K562 (cell line): Measurements from ENCODE around the gene NUCB2. TPM values are rescaled to one million over a fixed set of nuclear protein-coding genes. Genes with fewer than 3 reads are reported as not detected.
"Not testable (repeated sequence)": the region's sequence is repeated elsewhere in the genome, so short reads cannot be mapped to it uniquely, and the experiment has no call there.

Experiments
- ATAC-seq: fragments of 200-7000 bp; cut with Tn5 transposase; 3 replicates; pipeline ENCODE4 v1.9.1; 2020; ENCODE audit warnings: moderate library complexity
- BruUV-seq: library from RNA; stranded (reverse); fragments of 400-500 nt; replicated peaks from 2 replicates; lab custom pipeline; 2021; lab: Mats Ljungman, UMichigan
- CTCF ChIA-PET: fragments of 300-600 bp; formaldehyde crosslinking; extraction: SDS; loops from one replicate; lab custom pipeline; 2021; ENCODE audit warnings: low intra/inter-chr PET ratio; lab: Yijun Ruan, JAX
- POLR2A ChIA-PET: fragments of 300-600, 350-650 bp; sonication (Branson Sonifier 250); formaldehyde crosslinking; extraction: SDS; loops from one replicate; lab custom pipeline; 2021; ENCODE audit warnings: antibody characterized with exemption, inconsistent platforms; lab: Yijun Ruan, JAX
- DNase-seq, 4 experiments: peaks; one replicate each; pipeline versions ENCODE4 v3.0.0 to v3.0.0-alpha.2; 2011 to 2018; ENCODE audit warnings: low spot score in 3 of 4, mixed read lengths in 3 of 4; ENCODE audit errors: extremely low read depth in 1 of 4
- FAIRE-seq: peaks from 2 replicates; lab custom pipeline; 2011; peaks lifted over from hg19 to GRCh38; lab: Jason Lieb, UNC
- H2AFZ ChIP-seq: 2 replicates; pipeline ENCODE4 v1.6.0; 2011; ENCODE audit warnings: low read depth, low read length, control low read depth, inconsistent platforms
- H3K27ac ChIP-seq: fragments of 200-600 bp; 3 replicates; pipeline ENCODE4 v1.8.0; 2011; ENCODE audit warnings: low read depth, mild to moderate bottlenecking, control low read depth, inconsistent platforms, low read length, moderate library complexity, mixed read lengths; ENCODE audit errors: extremely low read depth
- H3K27me3 ChIP-seq, 2 experiments: fragments of 300-600 bp in 1 of 2; 2 replicates in 1 of 2; 3 replicates in 1 of 2; pipeline versions ENCODE4 v1.6.0 to v1.8.0; 2011; ENCODE audit warnings: inconsistent platforms in 2 of 2, low read length in 2 of 2, mild to moderate bottlenecking in 1 of 2, mixed read lengths in 1 of 2, moderate library complexity in 1 of 2; ENCODE audit not compliant: control insufficient read depth in 2 of 2, insufficient read depth in 2 of 2
- H3K36me3 ChIP-seq: fragments of 300-600 bp; 3 replicates; pipeline ENCODE4 v1.8.0; 2011; ENCODE audit warnings: mild to moderate bottlenecking, low read length, inconsistent platforms; ENCODE audit not compliant: control insufficient read depth, insufficient read depth
- H3K4me1 ChIP-seq, 2 experiments: fragments of 200-600 bp in 1 of 2; replicated peaks in 1 of 2; 2 replicates in 1 of 2; 3 replicates in 1 of 2; pipeline versions ENCODE4 v1.5.1 to v1.8.0; 2011; ENCODE audit warnings: inconsistent platforms in 2 of 2, low read length in 2 of 2, mild to moderate bottlenecking in 1 of 2, mixed read lengths in 1 of 2, moderate library complexity in 1 of 2; ENCODE audit not compliant: control insufficient read depth in 2 of 2, insufficient read depth in 2 of 2
- H3K4me2 ChIP-seq: 2 replicates; pipeline ENCODE4 v1.6.1; 2011; ENCODE audit warnings: low read length, control low read depth, inconsistent platforms, mixed read lengths; ENCODE audit not compliant: insufficient read depth
- H3K4me3 ChIP-seq: fragments of 200-600 bp; sonication (generic), shearing (Covaris generic); 2 replicates; pipeline ENCODE4 v1.5.1; 2016; ENCODE audit warnings: control low read depth, inconsistent platforms
- H3K79me2 ChIP-seq: fragments of 200-600 bp; 3 replicates; pipeline ENCODE4 v1.8.0; 2011; ENCODE audit warnings: low read length, inconsistent platforms; ENCODE audit not compliant: control insufficient read depth, insufficient read depth
- H3K9ac ChIP-seq, 2 experiments: 2 replicates each; pipeline versions ENCODE4 v1.6.0 to v1.6.1; 2011; ENCODE audit warnings: low read depth in 2 of 2, low read length in 2 of 2, control low read depth in 1 of 2, inconsistent platforms in 1 of 2, mild to moderate bottlenecking in 1 of 2, mixed read lengths in 1 of 2; ENCODE audit not compliant: insufficient read depth in 1 of 2
- H3K9me1 ChIP-seq: one replicate; pipeline ENCODE4 v1.6.0; 2011; ENCODE audit warnings: inconsistent platforms, mild to moderate bottlenecking, low read length, moderate library complexity; ENCODE audit not compliant: control insufficient read depth, insufficient read depth
- H3K9me3 ChIP-seq: replicated peaks from 2 replicates; pipeline ENCODE4 v1.5.1; 2011; ENCODE audit warnings: low read depth, low read length, inconsistent platforms; ENCODE audit not compliant: control insufficient read depth, insufficient read depth
- H4K20me1 ChIP-seq: replicated peaks from 2 replicates; pipeline ENCODE4 v1.6.1; 2011; ENCODE audit warnings: low read length, inconsistent platforms, mixed read lengths; ENCODE audit not compliant: control insufficient read depth, insufficient read depth
- BCOR ChIP-seq: fragments of 450-650 bp; IDR thresholded peaks from 2 replicates; pipeline ENCODE4 v1.6.1; 2016
- ZNF146 ChIP-seq: IDR thresholded peaks from one replicate; pipeline ENCODE4 v1.6.1; 2018; ENCODE audit warnings: missing compliant biosample characterization; ENCODE audit not compliant: unreplicated experiment
- WGBS: fragments of 100-300 bp; shearing (Covaris generic); methylation state at CpG from one replicate; pipeline ENCODE4 v1.1.6; 2016; ENCODE audit warnings: low coverage, mixed read lengths; ENCODE audit not compliant: insufficient coverage; ENCODE audit errors: missing lambda C conversion rate; 5-methylcytosine and 5-hydroxymethylcytosine counted together
- in situ Hi-C: fragments of 300-500 bp; cut with MboI; formaldehyde crosslinking; loops from 4 replicates; pipeline ENCODE4 v1.15.0; 2018; ENCODE audit warnings: inconsistent platforms, mixed read lengths
- intact Hi-C: fragments of 100-400 bp; cut with micrococcal nuclease; formaldehyde crosslinking; loops from 2 replicates; pipeline ENCODE4 v1.14.2; 2022
- polyA plus RNA-seq, 8 experiments: library from polyadenylated mRNA; depleted of rRNA in 4 of 8; stranded (reverse) in 5 of 8; unstranded in 3 of 8; fragments of >200 nt; fragmentation: Nextera tagmentation in 2 of 8; fragmentation: Illumina TruSeq in 1 of 8; extraction: Ambion mirVana in 2 of 8; extraction: Trizol in 1 of 8; gene quantifications; 2 replicates each; pipeline versions ENCODE4 v1.2.1 to v1.2.3, GENCODE V29; 2011 to 2014; ENCODE audit warnings: inconsistent platforms in 1 of 8, missing spikeins in 1 of 8
- total RNA-seq, 7 experiments: library from RNA; depleted of rRNA in 6 of 7; stranded (reverse); fragments of >200 nt in 6 of 7; fragmentation: Illumina TruSeq in 2 of 7; extraction: Trizol in 2 of 7; gene quantifications; 2 replicates each; pipeline versions ENCODE4 v1.2.1 to v1.2.3, GENCODE V29; 2011 to 2021; ENCODE audit warnings: low replicate concordance in 1 of 7
- TF ChIP-seq, protein P1 (sequence below): IDR thresholded peaks from 2 replicates; pipeline ENCODE4 v1.6.1; 2016; ENCODE audit warnings: missing genetic modification characterization, missing compliant biosample characterization
- TF ChIP-seq, protein P2 (sequence below): IDR thresholded peaks from 2 replicates; pipeline ENCODE4 v1.6.1; 2011; ENCODE audit not compliant: insufficient read length; ENCODE audit errors: extremely low read depth

The NUCB2 gene
- total and polyA plus RNA-seq, 9 of the 15 experiments (the other 6 are each of a cell fraction or from before 2014, with no cell fraction given): 54.0 to 108 (median 84.6) TPM

DNA sequence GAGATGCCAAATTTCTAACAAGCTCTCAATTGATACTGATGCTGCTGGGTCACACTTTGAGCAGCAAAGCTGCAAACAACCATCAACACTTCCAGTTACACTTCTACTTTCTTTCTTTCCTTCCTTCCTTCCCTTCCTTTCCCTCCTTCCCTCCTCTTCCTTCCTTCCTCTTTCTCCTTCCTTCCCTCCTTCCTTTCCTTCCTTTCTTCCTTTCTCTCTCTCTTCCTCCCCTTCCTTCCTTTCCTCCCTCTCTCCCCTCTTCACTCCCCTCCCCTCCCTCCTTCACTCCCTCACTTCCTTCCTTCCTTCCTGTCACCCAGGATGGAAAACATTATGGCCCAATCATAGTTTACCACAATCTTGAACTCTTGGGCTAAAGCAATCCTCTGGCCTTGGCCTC, 35.8 kb upstream of the NUCB2 start:
- no TSS peak for BruUV-seq
- CTCF ChIA-PET: no interaction called here
- no peaks in the 10 kb centered on the region for H3K4me1 ChIP-seq
- TF ChIP-seq, protein P1, sequence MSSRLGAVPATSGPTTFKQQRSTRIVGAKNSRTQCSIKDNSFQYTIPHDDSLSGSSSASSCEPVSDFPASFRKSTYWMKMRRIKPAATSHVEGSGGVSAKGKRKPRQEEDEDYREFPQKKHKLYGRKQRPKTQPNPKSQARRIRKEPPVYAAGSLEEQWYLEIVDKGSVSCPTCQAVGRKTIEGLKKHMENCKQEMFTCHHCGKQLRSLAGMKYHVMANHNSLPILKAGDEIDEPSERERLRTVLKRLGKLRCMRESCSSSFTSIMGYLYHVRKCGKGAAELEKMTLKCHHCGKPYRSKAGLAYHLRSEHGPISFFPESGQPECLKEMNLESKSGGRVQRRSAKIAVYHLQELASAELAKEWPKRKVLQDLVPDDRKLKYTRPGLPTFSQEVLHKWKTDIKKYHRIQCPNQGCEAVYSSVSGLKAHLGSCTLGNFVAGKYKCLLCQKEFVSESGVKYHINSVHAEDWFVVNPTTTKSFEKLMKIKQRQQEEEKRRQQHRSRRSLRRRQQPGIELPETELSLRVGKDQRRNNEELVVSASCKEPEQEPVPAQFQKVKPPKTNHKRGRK: peak; percentile 61
- TF ChIP-seq, protein P2, sequence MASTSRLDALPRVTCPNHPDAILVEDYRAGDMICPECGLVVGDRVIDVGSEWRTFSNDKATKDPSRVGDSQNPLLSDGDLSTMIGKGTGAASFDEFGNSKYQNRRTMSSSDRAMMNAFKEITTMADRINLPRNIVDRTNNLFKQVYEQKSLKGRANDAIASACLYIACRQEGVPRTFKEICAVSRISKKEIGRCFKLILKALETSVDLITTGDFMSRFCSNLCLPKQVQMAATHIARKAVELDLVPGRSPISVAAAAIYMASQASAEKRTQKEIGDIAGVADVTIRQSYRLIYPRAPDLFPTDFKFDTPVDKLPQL: no peak
- no peaks in the 10 kb centered on the region for H4K20me1 ChIP-seq
- no peak for DNase-seq
- H2AFZ ChIP-seq: no peak overlapping the region
- ATAC-seq: no peak
- 0 out of 5 replicates have a peak, but pooled peaks cover 0 to 2% of the 10 kb centered on the region in 2 experiments for H3K27me3 ChIP-seq
- H3K27ac ChIP-seq: no peak overlapping the region; the same call in 2 of the 3 replicates
- in situ Hi-C loops: no loop called here
- H3K79me2 ChIP-seq: no peaks in the 10 kb centered on the region
- no peaks in the 10 kb centered on the region for H3K36me3 ChIP-seq
- H3K4me3 ChIP-seq: no peak overlapping the region
- no peak overlapping the region for H3K4me2 ChIP-seq
- no peaks in the 10 kb centered on the region for H3K9me3 ChIP-seq
- FAIRE-seq: no peak
- H3K9me1 ChIP-seq: no peaks in the 10 kb centered on the region
- POLR2A ChIA-PET: no interaction called here
- intact Hi-C loops: no loop called here
- no peak overlapping the region for H3K9ac ChIP-seq

DNA sequence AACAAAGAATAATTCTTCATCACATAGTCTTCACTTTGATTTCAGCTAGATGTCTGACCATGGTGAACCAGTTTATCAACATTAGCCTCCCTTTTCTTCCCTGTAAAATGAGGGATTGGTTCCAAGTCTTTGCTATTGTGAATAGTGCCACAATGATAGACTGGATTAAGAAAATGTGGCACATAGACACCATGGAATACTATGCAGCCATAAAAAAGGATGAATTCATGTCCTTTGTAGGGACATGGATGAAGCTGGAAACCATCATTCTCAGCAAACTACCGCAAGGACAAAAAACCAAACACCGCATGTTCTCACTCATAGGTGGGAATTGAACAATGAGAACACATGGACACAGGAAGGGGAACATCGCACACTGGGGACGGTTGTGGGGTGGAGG, 33.6 kb upstream of the NUCB2 start:
- in situ Hi-C loops, CTCF ChIA-PET, ATAC-seq, H3K27me3 ChIP-seq, H4K20me1 ChIP-seq, DNase-seq, FAIRE-seq, intact Hi-C loops, H3K4me2 ChIP-seq, H3K4me3 ChIP-seq: not testable (repeated sequence)
- WGBS: no CpG with 5 or more reads among the region's 4 CpGs
- TF ChIP-seq ZNF146 (CRISPR knock-in tag): peak; percentile 56
- TF ChIP-seq BCOR: peak; percentile 55
- TF ChIP-seq, all 486 proteins: peak for 2; not testable (repeated sequence) for 484
- BruUV-seq, H3K9me1 ChIP-seq, H3K79me2 ChIP-seq, H3K27ac ChIP-seq, H2AFZ ChIP-seq, H3K9me3 ChIP-seq, H3K36me3 ChIP-seq, H3K9ac ChIP-seq, H3K4me1 ChIP-seq, POLR2A ChIA-PET: not testable (repeated sequence)
